Vagina (tissue), 2 donors: ENCODE data around the gene NAGS. TPM values are rescaled to one million over a fixed set of nuclear protein-coding genes. Genes with fewer than 3 reads are reported as not detected.

Source experiments
- DNase-seq, 2 donors: peaks; one replicate each; pipeline ENCODE4 v3.0.0-alpha.2; 2017; ENCODE audit errors: extremely low spot score in 2 of 2
- H3K27ac ChIP-seq: fragments of 200-600 bp; sonication (generic); one replicate; pipeline ENCODE4 v1.5.1; 2019
- H3K27me3 ChIP-seq: fragments of 200-600 bp; sonication (generic); one replicate; pipeline ENCODE4 v1.5.1; 2019
- H3K36me3 ChIP-seq, 2 donors: fragments of 200-600 bp; sonication (generic); one replicate each; pipeline ENCODE4 v1.5.1; 2017 to 2019
- H3K4me1 ChIP-seq: fragments of 200-600 bp; sonication (generic); one replicate; pipeline ENCODE4 v1.5.1; 2019
- H3K4me3 ChIP-seq, 2 donors: fragments of 200-600 bp; sonication (generic); 1 replicate in 1 of 2; 2 replicates in 1 of 2; pipeline ENCODE4 v1.5.1; 2016 to 2019
- H3K9me3 ChIP-seq: fragments of 200-600 bp; sonication (generic); one replicate; pipeline ENCODE4 v1.5.1; 2019
- POLR2A ChIP-seq, 2 donors: fragments of 450-650 bp; IDR thresholded peaks; one replicate each; pipeline ENCODE4 v1.6.1; 2017; ENCODE audit warnings: antibody characterized with exemption in 2 of 2, mild to moderate bottlenecking in 2 of 2, moderate library complexity in 2 of 2
- POLR2AphosphoS5 ChIP-seq, 2 donors: sonication (generic); formaldehyde crosslinking; IDR thresholded peaks; one replicate each; pipeline ENCODE4 v1.9.0; 2017; ENCODE audit warnings: antibody characterized with exemption in 2 of 2, mild to moderate bottlenecking in 2 of 2, low read depth in 1 of 2; ENCODE audit not compliant: insufficient read depth in 1 of 2
- intact Hi-C: fragments of 100-400 bp; cut with DNase I; formaldehyde crosslinking; loops from one replicate; pipeline ENCODE4 v1.15.1; 2023
- total RNA-seq: library from RNA; depleted of rRNA; stranded (reverse); fragments of >200 nt; gene quantifications from one replicate; pipeline ENCODE4 v1.2.3, GENCODE V29; 2016
- TF ChIP-seq, protein P1 (sequence below), 3 experiments: fragments of 450-650 bp in 2 of 3; fragments of 200-600 bp in 1 of 3; sonication (generic) in 1 of 3; IDR thresholded peaks; one replicate each; pipeline ENCODE4 v1.5.1; 2017 to 2019; ENCODE audit warnings: antibody characterized with exemption in 3 of 3, mild to moderate bottlenecking in 2 of 3, moderate library complexity in 2 of 3

NAGS gene
- total RNA-seq, 1 donor from 2014 or later = 4.9 TPM

DNA sequence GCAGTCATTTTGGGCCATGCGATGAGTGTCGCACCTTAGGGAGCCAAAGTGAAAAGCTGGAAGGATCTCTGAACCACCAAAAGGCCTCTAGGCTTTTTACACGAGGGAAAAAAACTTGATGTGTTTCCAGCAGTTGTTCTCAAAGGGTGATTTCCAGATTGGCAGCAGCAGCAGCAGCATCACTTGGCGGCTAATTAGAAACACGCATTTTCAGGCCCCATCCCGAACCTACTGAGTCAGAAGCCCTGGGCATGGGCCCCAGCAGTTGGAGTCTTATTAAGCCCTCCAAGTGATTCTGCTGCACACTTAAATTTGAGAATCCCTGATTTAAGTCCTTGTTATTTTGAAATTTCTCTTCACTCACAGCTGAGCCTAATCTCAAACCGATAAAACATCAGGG is 25.4 kb upstream of the NAGS start:
- TF ChIP-seq POLR2AphosphoS5 (IDR thresholded peaks at IDR 0.05; ENCODE audit: insufficient read depth in 1 of 2, low read depth in 1 of 2) = no peak
- TF ChIP-seq, protein P1, sequence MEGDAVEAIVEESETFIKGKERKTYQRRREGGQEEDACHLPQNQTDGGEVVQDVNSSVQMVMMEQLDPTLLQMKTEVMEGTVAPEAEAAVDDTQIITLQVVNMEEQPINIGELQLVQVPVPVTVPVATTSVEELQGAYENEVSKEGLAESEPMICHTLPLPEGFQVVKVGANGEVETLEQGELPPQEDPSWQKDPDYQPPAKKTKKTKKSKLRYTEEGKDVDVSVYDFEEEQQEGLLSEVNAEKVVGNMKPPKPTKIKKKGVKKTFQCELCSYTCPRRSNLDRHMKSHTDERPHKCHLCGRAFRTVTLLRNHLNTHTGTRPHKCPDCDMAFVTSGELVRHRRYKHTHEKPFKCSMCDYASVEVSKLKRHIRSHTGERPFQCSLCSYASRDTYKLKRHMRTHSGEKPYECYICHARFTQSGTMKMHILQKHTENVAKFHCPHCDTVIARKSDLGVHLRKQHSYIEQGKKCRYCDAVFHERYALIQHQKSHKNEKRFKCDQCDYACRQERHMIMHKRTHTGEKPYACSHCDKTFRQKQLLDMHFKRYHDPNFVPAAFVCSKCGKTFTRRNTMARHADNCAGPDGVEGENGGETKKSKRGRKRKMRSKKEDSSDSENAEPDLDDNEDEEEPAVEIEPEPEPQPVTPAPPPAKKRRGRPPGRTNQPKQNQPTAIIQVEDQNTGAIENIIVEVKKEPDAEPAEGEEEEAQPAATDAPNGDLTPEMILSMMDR (IDR thresholded peaks at IDR 0.05) = no peak
- TF ChIP-seq POLR2A (IDR thresholded peaks at IDR 0.05) = no peak
- no peaks in the 10 kb centered on the region for H3K9me3 ChIP-seq
- no peaks in the 10 kb centered on the region for H3K36me3 ChIP-seq
- H3K4me3 ChIP-seq = no peak overlapping the region
- H3K27me3 ChIP-seq = no peaks in the 10 kb centered on the region
- no peak for DNase-seq
- intact Hi-C loops = no loop called here
- H3K27ac ChIP-seq = no peak overlapping the region
- H3K4me1 ChIP-seq = peaks cover 8% of the 10 kb centered on the region

DNA sequence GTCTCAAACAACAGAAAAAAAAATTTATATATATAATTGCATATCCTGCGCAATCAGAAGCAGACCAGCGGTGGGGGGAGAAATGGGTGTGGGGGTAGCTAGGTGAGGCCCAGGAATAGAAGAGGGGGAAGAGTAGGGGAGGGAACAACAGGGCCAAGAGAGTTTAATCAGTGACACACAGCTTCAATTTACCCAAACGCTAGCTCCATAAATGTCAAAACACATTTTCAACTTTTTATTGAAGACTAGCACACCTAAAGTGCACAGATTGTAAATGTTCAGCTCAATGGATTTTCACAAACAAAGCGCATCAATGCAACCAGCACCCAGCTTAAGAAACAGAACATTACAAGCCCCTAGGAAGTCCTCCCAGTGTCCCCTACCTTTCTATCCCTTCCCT is 24.8 kb upstream of the NAGS start:
- Histone ChIP-seq H3K9me3 (no peaks in the 10 kb centered on the region), H3K4me3 (no peak overlapping the region), H3K4me1 (peaks cover 13% of the 10 kb centered on the region), H3K27ac (no peak overlapping the region), H3K36me3 (no peaks in the 10 kb centered on the region), H3K27me3 (no peaks in the 10 kb centered on the region)
- DNase-seq = no peak
- TF ChIP-seq, protein P1 (IDR thresholded peaks at IDR 0.05) = no peak
- TF ChIP-seq POLR2A (IDR thresholded peaks at IDR 0.05) = no peak
- intact Hi-C loops = no loop called here

DNA sequence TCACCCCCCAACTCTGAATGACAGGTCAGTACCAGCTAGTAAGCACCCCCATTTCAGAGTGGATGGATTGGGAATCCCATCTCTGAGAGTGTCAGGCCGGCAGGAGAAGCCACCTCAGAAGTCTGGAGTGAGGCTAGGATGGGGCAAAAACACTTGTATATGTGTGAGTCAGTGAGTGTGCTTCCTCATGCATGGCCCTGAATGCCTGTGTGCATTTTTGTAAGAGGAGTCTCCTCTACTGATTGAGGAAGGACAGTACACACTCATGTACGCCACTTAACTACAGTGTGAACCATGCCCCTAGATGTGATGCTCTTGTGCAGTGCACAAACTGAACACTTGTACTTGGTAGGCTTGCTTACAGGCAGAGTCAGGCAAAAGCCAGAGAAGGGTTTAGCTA is 22.3 kb upstream of the NAGS start:
- H3K27me3 ChIP-seq = no peaks in the 10 kb centered on the region
- H3K27ac ChIP-seq = no peak overlapping the region
- intact Hi-C loops = no loop called here
- peaks cover 13% of the 10 kb centered on the region for H3K4me1 ChIP-seq
- no peaks in the 10 kb centered on the region for H3K36me3 ChIP-seq
- no peaks in the 10 kb centered on the region for H3K9me3 ChIP-seq
- no peak for TF ChIP-seq POLR2A (IDR thresholded peaks at IDR 0.05)
- no peak for TF ChIP-seq POLR2AphosphoS5 (IDR thresholded peaks at IDR 0.05; ENCODE audit: insufficient read depth in 1 of 2, low read depth in 1 of 2)
- TF ChIP-seq, protein P1 (IDR thresholded peaks at IDR 0.05) = no peak
- H3K4me3 ChIP-seq = no peak overlapping the region
- no peak for DNase-seq

DNA sequence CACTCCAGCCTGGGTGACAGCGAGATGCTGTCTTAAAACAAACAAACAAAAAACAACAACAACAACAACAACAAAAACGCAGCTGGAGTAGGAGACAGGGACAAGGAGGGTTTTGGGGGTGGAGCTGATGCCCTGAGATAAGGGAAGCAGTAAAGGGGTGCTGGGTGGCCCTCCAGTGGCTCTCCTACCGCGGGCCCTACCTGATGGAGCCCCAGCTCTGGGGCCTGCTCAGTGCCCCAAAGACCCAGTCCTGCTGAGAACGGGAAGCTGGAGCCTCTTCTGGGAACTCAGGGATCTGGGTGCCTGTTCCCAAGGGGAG is 21.3 kb upstream of the NAGS start:
- Histone ChIP-seq H3K27ac (no peak overlapping the region), H3K27me3 (no peaks in the 10 kb centered on the region), H3K4me1 (peaks cover 13% of the 10 kb centered on the region), H3K36me3 (no peaks in the 10 kb centered on the region), H3K9me3 (no peaks in the 10 kb centered on the region), H3K4me3 (peak overlapping the region in 1 of 2 donors; percentile 44)
- intact Hi-C loops = no loop called here
- DNase-seq = no peak
- TF ChIP-seq POLR2A (IDR thresholded peaks at IDR 0.05) (no peak), POLR2AphosphoS5 (IDR thresholded peaks at IDR 0.05; ENCODE audit: insufficient read depth in 1 of 2, low read depth in 1 of 2) (no peak)
- TF ChIP-seq, protein P1 (IDR thresholded peaks at IDR 0.05) = no peak

DNA sequence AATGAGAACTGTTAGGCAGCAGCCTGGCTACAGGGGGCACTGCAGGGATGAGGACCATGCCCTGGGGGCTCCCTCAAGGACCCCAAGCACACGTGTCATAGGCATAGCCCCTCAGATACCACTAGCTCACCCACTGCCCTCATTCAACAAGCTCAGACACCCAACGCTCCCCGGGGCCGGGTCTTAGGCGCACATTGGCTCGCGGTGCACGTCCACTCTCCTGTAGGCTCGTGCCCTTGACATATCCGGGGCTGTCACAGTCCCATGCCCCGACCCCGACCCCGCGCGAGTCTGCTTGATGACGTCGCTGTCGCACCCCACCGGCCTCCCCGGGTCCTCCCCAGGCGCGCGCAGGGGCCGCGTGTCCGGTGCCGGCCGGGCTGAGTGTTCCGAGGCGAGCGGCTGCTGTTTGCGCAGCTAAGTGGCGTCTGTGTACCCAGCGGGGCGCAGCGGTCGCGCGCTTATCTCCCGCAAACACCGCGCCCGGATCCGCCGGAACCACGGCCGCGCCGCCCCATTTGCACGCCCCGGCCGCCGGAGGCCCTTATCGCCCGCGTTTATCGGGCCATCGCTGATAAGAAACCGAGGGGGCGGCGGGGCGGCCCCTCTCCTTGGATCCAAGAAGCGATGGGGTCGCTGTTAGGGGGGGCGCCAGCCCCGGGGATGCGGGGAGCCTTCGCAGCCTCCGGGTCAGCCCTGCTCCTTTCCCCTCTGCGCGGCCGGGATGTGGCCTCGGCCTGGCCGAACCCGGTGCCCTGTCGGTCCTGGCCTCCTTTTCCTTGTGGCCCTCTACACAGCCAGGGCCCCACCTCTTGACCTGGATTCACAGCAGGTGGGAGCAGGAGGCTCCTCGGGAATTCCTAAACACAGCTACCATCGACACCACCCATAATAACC is 20.7 kb upstream of the NAGS start:
- Histone ChIP-seq H3K4me3 (peak overlapping the region; percentile 37 to 44), H3K36me3 (no peaks in the 10 kb centered on the region), H3K27ac (no peak overlapping the region), H3K4me1 (peaks cover 13% of the 10 kb centered on the region), H3K9me3 (no peaks in the 10 kb centered on the region), H3K27me3 (no peaks in the 10 kb centered on the region)
- TF ChIP-seq POLR2AphosphoS5 (IDR thresholded peaks at IDR 0.05; ENCODE audit: insufficient read depth in 1 of 2, low read depth in 1 of 2) (no peak), POLR2A (IDR thresholded peaks at IDR 0.05) (no peak)
- TF ChIP-seq, protein P1 (IDR thresholded peaks at IDR 0.05) = no peak
- intact Hi-C loops = no loop called here
- DNase-seq = no peak
